Esophagus squamous epithelium (tissue), 5 donors: ENCODE results near the gene PPP3CA. TPM values are rescaled to one million over a fixed set of nuclear protein-coding genes. Genes with fewer than 3 reads are reported as not detected.

Experiments
- DNase-seq: peaks from one replicate; lab custom pipeline; 2025; lab: John Stamatoyannopoulos, UW
- H3K27ac ChIP-seq, 4 donors: fragments of 200-600 bp; sonication (generic); one replicate each; pipeline ENCODE4 v1.5.1; 2016 to 2019; ENCODE audit warnings: mild to moderate bottlenecking in 1 of 4
- H3K27me3 ChIP-seq, 4 donors: fragments of 200-600 bp; sonication (generic); 1 replicate in 3 of 4; 2 replicates in 1 of 4; pipeline versions ENCODE4 v1.5.1 to v1.6.0; 2017 to 2021; ENCODE audit warnings: antibody characterized with exemption in 1 of 4
- H3K36me3 ChIP-seq, 3 donors: fragments of 200-600 bp; sonication (generic); one replicate each; pipeline ENCODE4 v1.5.1; 2016 to 2019
- H3K4me1 ChIP-seq, 3 donors: fragments of 200-600 bp; sonication (generic); one replicate each; pipeline ENCODE4 v1.5.1; 2017 to 2019
- H3K4me3 ChIP-seq, 4 donors: fragments of 200-600 bp; sonication (generic); 1 replicate in 3 of 4; 2 replicates in 1 of 4; pipeline ENCODE4 v1.5.1; 2016 to 2019; ENCODE audit warnings: mild to moderate bottlenecking in 2 of 4, moderate library complexity in 1 of 4
- H3K9me3 ChIP-seq, 3 donors: fragments of 200-600 bp; sonication (generic); one replicate each; pipeline ENCODE4 v1.5.1; 2016 to 2019
- CTCF ChIP-seq, 6 experiments: fragments of 450-650 bp in 4 of 6; fragments of 200-600 bp in 2 of 6; sonication (generic) in 2 of 6; IDR thresholded peaks; one replicate each; pipeline ENCODE4 v1.5.1; 2016 to 2019; ENCODE audit warnings: antibody characterized with exemption in 6 of 6, mild to moderate bottlenecking in 4 of 6, moderate library complexity in 4 of 6
- POLR2A ChIP-seq, 4 donors: fragments of 450-650 bp; IDR thresholded peaks; one replicate each; pipeline ENCODE4 v1.6.1; 2017; ENCODE audit warnings: antibody characterized with exemption in 4 of 4, mild to moderate bottlenecking in 4 of 4, moderate library complexity in 3 of 4
- WGBS, 2 donors: methylation state at CpG; one replicate each; pipeline ENCODE4 v1.1.5; 2018; 5-methylcytosine and 5-hydroxymethylcytosine counted together
- intact Hi-C: fragments of 100-400 bp; cut with DNase I; formaldehyde crosslinking; loops from one replicate; pipeline ENCODE4 v1.15.0; 2022
- total RNA-seq, 4 donors: library from RNA; depleted of rRNA; stranded (reverse); fragments of >200 nt; gene quantifications; one replicate each; pipeline ENCODE4 v1.1.0, GENCODE V29; 2016
- donor health status: DM: yes; HTN: yes; CAD: no.

Gene PPP3CA
- total RNA-seq, 4 donors from 2014 or later, result 13.3 to 25.7 (median 17.5) TPM

GRCh38 chr4:101119141-101119540 lies 228.2 kb downstream of the PPP3CA start:
- Histone ChIP-seq H3K27ac (no peak overlapping the region), H3K4me3 (no peak overlapping the region), H3K36me3 (no peaks in the 10 kb centered on the region), H3K4me1 (peaks cover 0 to 24% (median 0%) of the 10 kb centered on the region in 3 donors), H3K9me3 (no peaks in the 10 kb centered on the region), H3K27me3 (no peaks in the 10 kb centered on the region)
- no peak for DNase-seq
- WGBS, 2 donors, result 92 to 100% methylated on average over 3 of the region's 3 CpGs
- intact Hi-C loops, result no loop called here
- TF ChIP-seq POLR2A (IDR thresholded peaks at IDR 0.05) (no peak), CTCF (IDR thresholded peaks at IDR 0.05) (no peak)

DNA sequence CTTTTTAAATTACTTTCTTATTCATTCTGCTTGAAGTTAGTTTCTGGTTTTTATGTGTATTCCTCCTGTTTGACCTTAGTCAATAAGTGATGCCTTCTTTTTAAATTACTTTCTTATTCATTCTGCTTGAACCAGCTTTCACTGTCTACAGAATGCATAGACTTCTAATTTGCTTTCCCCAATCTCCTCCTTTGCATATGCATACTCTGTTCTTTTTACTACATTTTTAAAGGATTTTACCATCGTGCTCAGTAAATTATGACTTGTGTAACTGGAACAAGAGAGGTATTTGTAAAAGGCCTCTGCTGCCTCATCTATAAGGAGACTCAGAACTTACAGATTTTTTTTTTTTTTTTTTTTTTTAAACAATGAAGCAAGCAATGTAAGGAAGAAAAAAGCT lies 228.7 kb downstream of the PPP3CA start:
- H3K36me3 ChIP-seq, result no peaks in the 10 kb centered on the region
- no peaks in the 10 kb centered on the region for H3K9me3 ChIP-seq
- DNase-seq, result no peak
- no peak overlapping the region for H3K27ac ChIP-seq
- no peak overlapping the region for H3K4me3 ChIP-seq
- no peaks in the 10 kb centered on the region for H3K27me3 ChIP-seq
- peaks cover 0 to 26% (median 0%) of the 10 kb centered on the region in 3 donors for H3K4me1 ChIP-seq
- 69 to 76% methylated on average over 1 of the region's 1 CpG for WGBS, 2 donors
- intact Hi-C loops, result no loop called here
- TF ChIP-seq CTCF (IDR thresholded peaks at IDR 0.05) (no peak), POLR2A (IDR thresholded peaks at IDR 0.05) (no peak)

- 49 to 71% methylated on average over 4 of the region's 4 CpGs for WGBS, 2 donors
- H3K4me1 ChIP-seq, result peaks cover 0 to 26% (median 0%) of the 10 kb centered on the region in 3 donors
- H3K27me3 ChIP-seq, result no peaks in the 10 kb centered on the region
- peak overlapping the region in 2 of 4 donors; percentile 43 to 58 for H3K27ac ChIP-seq
- H3K4me3 ChIP-seq, result no peak overlapping the region
- no peaks in the 10 kb centered on the region for H3K36me3 ChIP-seq
- DNase-seq, result no peak
- H3K9me3 ChIP-seq, result no peaks in the 10 kb centered on the region
- TF ChIP-seq CTCF (IDR thresholded peaks at IDR 0.05), result no peak
- TF ChIP-seq POLR2A (IDR thresholded peaks at IDR 0.05), result no peak
- intact Hi-C loops, result no loop called here
Observed at GRCh38 chr4:101115887-101116286, 231.4 kb downstream of the PPP3CA start.

DNA sequence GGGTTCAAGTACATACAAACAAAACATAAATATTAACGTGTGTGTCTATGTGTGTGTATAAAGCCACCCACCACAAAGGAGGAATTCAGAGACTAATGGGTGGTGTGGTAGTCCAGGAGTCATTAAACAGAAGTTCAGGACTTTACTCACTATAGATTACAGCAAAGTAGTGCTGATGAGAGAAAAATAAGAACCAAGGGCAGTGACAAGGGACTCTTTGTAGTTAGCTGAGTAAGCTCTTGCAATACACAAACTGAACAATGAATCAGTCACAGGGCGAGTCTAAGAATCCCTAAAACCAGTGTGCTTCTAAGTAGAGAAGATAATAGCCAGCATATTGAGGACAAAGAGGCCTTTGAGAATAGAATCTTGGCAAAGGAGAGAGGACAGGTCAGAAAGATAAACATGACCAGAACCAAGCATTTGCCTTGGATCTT lies 232.4 kb downstream of the PPP3CA start:
- DNase-seq, result no peak

More for the DNA sequence above, 232.4 kb downstream of the PPP3CA start:
- H3K9me3 ChIP-seq, result no peaks in the 10 kb centered on the region
- H3K27me3 ChIP-seq, result no peaks in the 10 kb centered on the region
- no peaks in the 10 kb centered on the region for H3K36me3 ChIP-seq
- intact Hi-C loops, result no loop called here
- 54 to 67% methylated on average over 2 of the region's 2 CpGs for WGBS, 2 donors
- peak overlapping the region in 3 of 4 donors; percentile 16 to 58 (median 39) for H3K27ac ChIP-seq
- no peak overlapping the region for H3K4me3 ChIP-seq
- no peak for TF ChIP-seq POLR2A (IDR thresholded peaks at IDR 0.05)
- TF ChIP-seq CTCF (IDR thresholded peaks at IDR 0.05), result no peak
- peaks cover 0 to 26% (median 0%) of the 10 kb centered on the region in 3 donors for H3K4me1 ChIP-seq
